ENCODE results near the gene HIRIP3.

- TF ChIP-seq POLR2AphosphoS5 (IDR thresholded peaks at IDR 0.05; ENCODE audit: low read depth, low read length), result no peak
- TF ChIP-seq SIN3A (IDR thresholded peaks at IDR 0.05; ENCODE audit: borderline replicate concordance, insufficient read depth, low read depth, low read length), result no peak
- no peak for TF ChIP-seq CTCF (IDR thresholded peaks at IDR 0.05)
- no peak for TF ChIP-seq REST (IDR thresholded peaks at IDR 0.05; ENCODE audit: insufficient read depth in 1 of 2, low read depth in 2 of 2, low read length in 1 of 2)
- no peak for TF ChIP-seq TCF7L2 (IDR thresholded peaks at IDR 0.05; ENCODE audit: low read depth, low read length)
Measured at GRCh38 chr16:29985271-29985811, 10.1 kb downstream of the HIRIP3 start.

All from Panc1 (cell line).